Measurements from ENCODE around the gene GRPR. TPM values are rescaled to one million over a fixed set of nuclear protein-coding genes. Genes with fewer than 3 reads are reported as not detected.

The GRPR gene
- total and polyA plus RNA-seq, 4 donors: 0.08 TPM; not detected in 3

GRCh38 chrX:16103625-16104024 lies 19.7 kb upstream of the GRPR start:
- peaks cover 0 to 4% (median 2%) of the 10 kb centered on the region in 4 donors for H3K9me3 ChIP-seq (ENCODE audit: control insufficient read depth in 4 of 4, low read length in 3 of 4)
- no peaks in the 10 kb centered on the region for H3K4me1 ChIP-seq (ENCODE audit: control insufficient read depth in 4 of 4, insufficient read depth in 4 of 4, low read length in 3 of 4)
- no peak overlapping the region for H3K9ac ChIP-seq (ENCODE audit: low read depth in 1 of 2, low read length in 2 of 2)
- TF ChIP-seq RAD21 (IDR thresholded peaks at IDR 0.05) (no peak), GABPA (IDR thresholded peaks at IDR 0.05 in 1 of 2, conservative IDR thresholded peaks at IDR 0.05 in 1 of 2) (no peak), HNF4A (conservative IDR thresholded peaks at IDR 0.05) (no peak), TAF1 (conservative IDR thresholded peaks at IDR 0.05) (no peak), EGR1 (IDR thresholded peaks at IDR 0.05; ENCODE audit: low read depth in 2 of 2) (no peak), SP1 (IDR thresholded peaks at IDR 0.05) (no peak), CTCF (IDR thresholded peaks at IDR 0.05; ENCODE audit: low read depth, low read length, missing input control) (no peak), HNF4G (IDR thresholded peaks at IDR 0.05) (no peak), RXRA (IDR thresholded peaks at IDR 0.05) (no peak), REST (IDR thresholded peaks at IDR 0.05) (no peak), NR2F2 (IDR thresholded peaks at IDR 0.05) (no peak), ATF3 (IDR thresholded peaks at IDR 0.05) (no peak), JUND (IDR thresholded peaks at IDR 0.05) (no peak), FOXA2 (IDR thresholded peaks at IDR 0.05) (no peak), FOXA1 (IDR thresholded peaks at IDR 0.05) (no peak)
- TF ChIP-seq, protein P1, sequence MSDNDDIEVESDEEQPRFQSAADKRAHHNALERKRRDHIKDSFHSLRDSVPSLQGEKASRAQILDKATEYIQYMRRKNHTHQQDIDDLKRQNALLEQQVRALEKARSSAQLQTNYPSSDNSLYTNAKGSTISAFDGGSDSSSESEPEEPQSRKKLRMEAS (IDR thresholded peaks at IDR 0.05): no peak
- TF ChIP-seq, protein P2, sequence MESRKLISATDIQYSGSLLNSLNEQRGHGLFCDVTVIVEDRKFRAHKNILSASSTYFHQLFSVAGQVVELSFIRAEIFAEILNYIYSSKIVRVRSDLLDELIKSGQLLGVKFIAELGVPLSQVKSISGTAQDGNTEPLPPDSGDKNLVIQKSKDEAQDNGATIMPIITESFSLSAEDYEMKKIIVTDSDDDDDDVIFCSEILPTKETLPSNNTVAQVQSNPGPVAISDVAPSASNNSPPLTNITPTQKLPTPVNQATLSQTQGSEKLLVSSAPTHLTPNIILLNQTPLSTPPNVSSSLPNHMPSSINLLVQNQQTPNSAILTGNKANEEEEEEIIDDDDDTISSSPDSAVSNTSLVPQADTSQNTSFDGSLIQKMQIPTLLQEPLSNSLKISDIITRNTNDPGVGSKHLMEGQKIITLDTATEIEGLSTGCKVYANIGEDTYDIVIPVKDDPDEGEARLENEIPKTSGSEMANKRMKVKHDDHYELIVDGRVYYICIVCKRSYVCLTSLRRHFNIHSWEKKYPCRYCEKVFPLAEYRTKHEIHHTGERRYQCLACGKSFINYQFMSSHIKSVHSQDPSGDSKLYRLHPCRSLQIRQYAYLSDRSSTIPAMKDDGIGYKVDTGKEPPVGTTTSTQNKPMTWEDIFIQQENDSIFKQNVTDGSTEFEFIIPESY (IDR thresholded peaks at IDR 0.05): no peak
- H3K4me3 ChIP-seq (ENCODE audit: low read depth in 1 of 3, low read length in 3 of 3): no peak overlapping the region
- no peaks in the 10 kb centered on the region for H3K27me3 ChIP-seq (ENCODE audit: control insufficient read depth in 4 of 4, insufficient read depth in 4 of 4, low read length in 3 of 4)
- DNase-seq (ENCODE audit: low spot score): no peak
- 90% methylated on average over 4 of the region's 4 CpGs for WGBS
- no peaks in the 10 kb centered on the region for H3K36me3 ChIP-seq (ENCODE audit: control insufficient read depth in 4 of 4, insufficient read depth in 3 of 4, low read depth in 1 of 4, low read length in 3 of 4)
- no peak overlapping the region for H3K27ac ChIP-seq (ENCODE audit: low read depth in 1 of 2, low read length in 2 of 2)

DNA sequence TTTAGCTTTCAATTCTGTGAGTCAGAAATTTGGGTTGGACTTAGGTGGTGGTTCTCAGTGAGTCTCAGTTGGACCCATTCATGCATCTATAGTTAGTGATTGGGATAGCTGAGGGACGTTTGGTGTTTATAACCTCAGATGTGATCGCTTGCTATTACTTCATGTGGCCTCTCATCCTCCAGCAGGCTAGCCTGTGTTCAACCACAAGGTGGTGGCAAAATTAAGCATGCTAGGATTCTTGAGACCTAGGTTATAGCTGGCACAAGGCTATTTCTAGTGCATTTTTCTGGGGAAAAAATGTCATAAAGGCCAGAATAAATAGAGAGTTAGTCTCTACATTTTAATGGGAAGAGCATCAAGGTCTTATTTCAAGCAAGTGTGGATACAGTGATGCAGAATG lies 10.9 kb upstream of the GRPR start:
- TF ChIP-seq SP1 (IDR thresholded peaks at IDR 0.05) (no peak), RAD21 (IDR thresholded peaks at IDR 0.05) (no peak)
- TF ChIP-seq, protein P2 (IDR thresholded peaks at IDR 0.05): no peak
- H3K4me3 ChIP-seq (ENCODE audit: low read depth in 1 of 3, low read length in 3 of 3): no peak overlapping the region
- WGBS: 56% methylated on average over 2 of the region's 2 CpGs

More for the DNA sequence above, 10.9 kb upstream of the GRPR start:
- Histone ChIP-seq H3K4me1 (ENCODE audit: control insufficient read depth in 4 of 4, insufficient read depth in 4 of 4, low read length in 3 of 4) (no peaks in the 10 kb centered on the region), H3K27ac (ENCODE audit: low read depth in 1 of 2, low read length in 2 of 2) (no peak overlapping the region), H3K9me3 (ENCODE audit: control insufficient read depth in 4 of 4, low read length in 3 of 4) (no peaks in the 10 kb centered on the region), H3K27me3 (ENCODE audit: control insufficient read depth in 4 of 4, insufficient read depth in 4 of 4, low read length in 3 of 4) (no peaks in the 10 kb centered on the region), H3K36me3 (ENCODE audit: control insufficient read depth in 4 of 4, insufficient read depth in 3 of 4, low read depth in 1 of 4, low read length in 3 of 4) (no peaks in the 10 kb centered on the region), H3K9ac (ENCODE audit: low read depth in 1 of 2, low read length in 2 of 2) (no peak overlapping the region)
- no peak for DNase-seq (ENCODE audit: low spot score)
